Chondrocyte (in vitro differentiated cells): ENCODE data around the gene MYH3. TPM values are rescaled to one million over a fixed set of nuclear protein-coding genes. Genes with fewer than 3 reads are reported as not detected.

Source experiments
- DNase-seq: peaks from one replicate; pipeline ENCODE4 v3.0.0; 2021; ENCODE audit warnings: mixed read lengths, low spot score
- H3K27ac Mint-ChIP-seq: one replicate; pipeline ENCODE4 v1.8.0; 2021; ENCODE audit warnings: mild to moderate bottlenecking, moderate library complexity, mixed read lengths; ENCODE audit not compliant: unreplicated experiment
- H3K27me3 Mint-ChIP-seq: 2 replicates; pipeline ENCODE4 v1.8.0; 2021; ENCODE audit warnings: low read depth, mixed read lengths
- H3K36me3 Mint-ChIP-seq: 2 replicates; pipeline ENCODE4 v1.8.0; 2021; ENCODE audit warnings: low read depth, mixed read lengths
- H3K4me1 Mint-ChIP-seq: 2 replicates; pipeline ENCODE4 v1.8.0; 2021; ENCODE audit warnings: low read depth, mild to moderate bottlenecking, mixed read lengths
- H3K4me3 Mint-ChIP-seq: one replicate; pipeline ENCODE4 v1.8.0; 2021; ENCODE audit warnings: mild to moderate bottlenecking, moderate library complexity, mixed read lengths; ENCODE audit not compliant: unreplicated experiment
- H3K9me3 Mint-ChIP-seq: 2 replicates; pipeline ENCODE4 v1.8.0; 2021; ENCODE audit warnings: low read depth, mixed read lengths
- total RNA-seq: library from RNA; stranded (reverse); gene quantifications from 3 replicates; pipeline ENCODE4 v1.2.1, GENCODE V29; 2021
- TF ChIP-seq, protein P1 (sequence below): fragments of 200-600 bp; sonication (generic); IDR thresholded peaks from 2 replicates; pipeline ENCODE4 v1.5.0; 2021; ENCODE audit warnings: antibody characterized with exemption, mild to moderate bottlenecking, moderate library complexity

The MYH3 gene
- total RNA-seq, 1 donor from 2014 or later = 3.5 TPM

DNA sequence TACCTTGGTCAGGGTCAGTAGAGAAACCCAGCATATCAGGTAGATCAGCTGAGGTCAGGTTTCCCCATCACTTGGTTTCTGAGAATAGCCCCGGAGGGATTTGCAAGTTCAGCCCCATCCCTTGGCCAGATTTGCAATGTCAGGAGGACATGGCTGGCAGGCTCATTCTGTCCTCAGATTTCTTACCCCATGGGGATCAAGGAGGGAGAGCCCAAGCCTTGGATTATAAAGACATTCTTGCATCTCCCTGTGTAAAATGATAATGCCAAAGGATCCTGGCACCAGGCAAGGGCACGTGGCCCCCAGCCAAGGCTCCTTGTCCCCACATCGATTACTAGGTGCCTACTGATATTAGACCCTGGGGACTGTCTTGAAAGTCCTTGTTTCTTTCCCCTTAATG is 53.2 kb downstream of the MYH3 start:
- H3K27ac Mint-ChIP-seq = no peak overlapping the region
- H3K9me3 Mint-ChIP-seq = no peaks in the 10 kb centered on the region
- peaks cover 23% of the 10 kb centered on the region for H3K27me3 Mint-ChIP-seq
- H3K36me3 Mint-ChIP-seq = no peaks in the 10 kb centered on the region
- peaks cover 8% of the 10 kb centered on the region for H3K4me1 Mint-ChIP-seq
- TF ChIP-seq, protein P1, sequence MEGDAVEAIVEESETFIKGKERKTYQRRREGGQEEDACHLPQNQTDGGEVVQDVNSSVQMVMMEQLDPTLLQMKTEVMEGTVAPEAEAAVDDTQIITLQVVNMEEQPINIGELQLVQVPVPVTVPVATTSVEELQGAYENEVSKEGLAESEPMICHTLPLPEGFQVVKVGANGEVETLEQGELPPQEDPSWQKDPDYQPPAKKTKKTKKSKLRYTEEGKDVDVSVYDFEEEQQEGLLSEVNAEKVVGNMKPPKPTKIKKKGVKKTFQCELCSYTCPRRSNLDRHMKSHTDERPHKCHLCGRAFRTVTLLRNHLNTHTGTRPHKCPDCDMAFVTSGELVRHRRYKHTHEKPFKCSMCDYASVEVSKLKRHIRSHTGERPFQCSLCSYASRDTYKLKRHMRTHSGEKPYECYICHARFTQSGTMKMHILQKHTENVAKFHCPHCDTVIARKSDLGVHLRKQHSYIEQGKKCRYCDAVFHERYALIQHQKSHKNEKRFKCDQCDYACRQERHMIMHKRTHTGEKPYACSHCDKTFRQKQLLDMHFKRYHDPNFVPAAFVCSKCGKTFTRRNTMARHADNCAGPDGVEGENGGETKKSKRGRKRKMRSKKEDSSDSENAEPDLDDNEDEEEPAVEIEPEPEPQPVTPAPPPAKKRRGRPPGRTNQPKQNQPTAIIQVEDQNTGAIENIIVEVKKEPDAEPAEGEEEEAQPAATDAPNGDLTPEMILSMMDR = no peak
- no peak for DNase-seq
- H3K4me3 Mint-ChIP-seq = no peak overlapping the region

DNA sequence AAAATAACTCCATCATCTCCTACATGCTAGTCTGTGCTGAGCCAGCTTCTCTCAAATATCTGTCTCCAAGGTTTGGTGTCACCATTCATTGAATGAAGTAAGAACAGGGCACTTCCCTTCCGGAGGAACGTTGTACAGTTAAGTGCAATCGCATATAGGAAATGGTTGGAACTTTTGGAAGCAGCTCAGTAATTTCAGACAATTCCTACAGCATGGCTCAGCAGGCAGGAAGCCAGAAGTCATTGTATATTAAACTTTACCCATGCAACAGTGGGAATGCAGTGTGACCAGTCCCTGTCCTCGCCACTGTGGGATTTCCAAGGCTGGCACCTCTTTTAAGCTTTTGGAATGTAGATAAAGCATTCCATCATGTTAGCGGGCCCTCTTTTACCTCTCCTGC is 56.5 kb downstream of the MYH3 start:
- DNase-seq = no peak
- Mint-ChIP-seq H3K4me1 (peaks cover 8% of the 10 kb centered on the region), H3K4me3 (no peak overlapping the region), H3K27me3 (peaks cover 25% of the 10 kb centered on the region), H3K27ac (no peak overlapping the region), H3K36me3 (no peaks in the 10 kb centered on the region), H3K9me3 (no peaks in the 10 kb centered on the region)
- TF ChIP-seq, protein P1 = no peak

DNA sequence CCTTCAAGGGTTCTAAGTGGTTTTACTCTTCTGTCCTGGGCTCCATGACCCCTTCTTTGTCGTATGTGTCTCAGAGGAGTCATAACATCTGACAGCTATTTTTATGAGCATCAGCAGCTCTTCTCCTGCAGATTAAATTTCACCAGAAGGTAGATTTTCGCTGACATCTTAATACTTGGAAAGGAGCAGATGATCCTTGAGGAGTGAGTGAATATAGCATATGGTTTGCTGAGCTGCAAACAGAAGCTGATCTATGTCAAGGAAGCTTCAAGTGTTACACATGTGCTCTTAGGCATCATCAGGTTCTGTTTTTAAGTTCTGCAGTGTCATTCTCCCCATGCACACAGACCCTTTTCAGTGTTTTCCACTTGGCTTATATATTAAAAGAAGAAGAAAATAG is 58.5 kb downstream of the MYH3 start:
- H3K4me1 Mint-ChIP-seq = peaks cover 8% of the 10 kb centered on the region
- TF ChIP-seq, protein P1 = no peak
- no peak overlapping the region for H3K27ac Mint-ChIP-seq
- H3K36me3 Mint-ChIP-seq = no peaks in the 10 kb centered on the region
- no peak for DNase-seq
- H3K27me3 Mint-ChIP-seq = peaks cover 21% of the 10 kb centered on the region
- H3K4me3 Mint-ChIP-seq = no peak overlapping the region
- H3K9me3 Mint-ChIP-seq = peaks cover 4% of the 10 kb centered on the region

DNA sequence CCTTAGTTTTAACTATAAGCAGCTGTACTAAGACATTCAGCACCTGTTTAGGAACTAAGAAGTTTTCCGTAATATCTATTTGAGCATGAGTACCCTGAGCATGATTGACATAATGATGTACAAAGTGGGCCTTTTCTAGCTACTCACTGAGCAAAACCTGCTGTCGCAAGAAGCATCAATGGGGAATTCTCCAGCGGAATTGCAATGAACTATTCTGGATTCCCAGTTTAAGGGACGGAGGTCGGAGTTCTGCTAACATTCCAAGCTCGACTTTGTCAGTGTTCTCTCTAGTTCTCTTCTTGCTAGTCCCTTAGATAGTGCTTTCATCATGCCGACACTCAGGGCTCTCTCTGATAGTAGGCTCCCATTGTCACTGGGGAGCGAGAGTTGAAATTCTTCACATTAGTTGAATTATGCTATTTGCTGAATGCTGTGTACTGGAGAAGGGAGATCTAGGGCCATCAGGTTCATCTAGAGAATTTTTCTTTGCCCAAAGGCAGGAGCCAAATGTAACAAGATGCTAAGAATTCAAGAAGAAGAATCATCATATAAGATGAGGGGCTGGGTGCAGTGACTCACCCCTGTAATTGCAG is 67.5 kb downstream of the MYH3 start:
- no peak for DNase-seq
- Mint-ChIP-seq H3K27me3 (peaks cover 14% of the 10 kb centered on the region), H3K27ac (no peak overlapping the region), H3K36me3 (no peaks in the 10 kb centered on the region), H3K4me1 (no peaks in the 10 kb centered on the region), H3K4me3 (no peak overlapping the region), H3K9me3 (peaks cover under 1% of the 10 kb centered on the region)
- TF ChIP-seq, protein P1 = no peak

DNA sequence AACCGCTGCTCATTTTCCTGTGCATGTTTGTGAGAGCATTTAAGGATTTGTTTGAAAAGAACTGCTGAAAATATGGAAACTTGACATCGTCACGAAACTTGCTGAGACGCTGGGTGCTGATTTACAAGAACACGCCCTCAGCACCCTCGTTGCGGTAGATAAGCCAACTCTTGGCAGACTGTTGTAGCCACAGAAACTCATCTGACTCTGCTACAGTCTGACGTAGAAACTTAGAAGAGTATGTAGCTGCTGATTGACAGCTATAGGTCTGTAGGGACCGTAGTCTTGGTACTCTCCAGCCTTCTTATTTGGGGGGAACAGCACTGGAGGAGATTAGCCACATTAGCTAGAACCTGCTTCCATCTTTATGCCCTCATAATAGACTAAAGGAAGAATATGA is 71.6 kb downstream of the MYH3 start:
- H3K27me3 Mint-ChIP-seq = peaks cover 21% of the 10 kb centered on the region
- H3K36me3 Mint-ChIP-seq = no peaks in the 10 kb centered on the region
- no peak for DNase-seq
- TF ChIP-seq, protein P1 = no peak
- H3K4me1 Mint-ChIP-seq = no peaks in the 10 kb centered on the region
- no peaks in the 10 kb centered on the region for H3K9me3 Mint-ChIP-seq
- no peak overlapping the region for H3K4me3 Mint-ChIP-seq
- H3K27ac Mint-ChIP-seq = no peak overlapping the region
